HepG2 (cell line): ENCODE results near the gene RPS8. TPM values are rescaled to one million over a fixed set of nuclear protein-coding genes. Genes with fewer than 3 reads are reported as not detected.

Source experiments
- AGO2 ChIP-seq: fragments of 200-400 bp; formaldehyde crosslinking; optimal IDR thresholded peaks from 2 replicates; pipeline ENCODE3; 2017; ENCODE audit warnings: mild to moderate bottlenecking, low read depth, low read length, moderate library complexity
- CHD4 ChIP-seq: fragments of 200-600 bp; sonication (generic); IDR thresholded peaks from 2 replicates; pipeline ENCODE4 v1.7.0; 2017; ENCODE audit warnings: mild to moderate bottlenecking, low read length, borderline replicate concordance
- DPF2 ChIP-seq: sonication (generic); formaldehyde crosslinking; IDR thresholded peaks from 2 replicates; pipeline ENCODE4 v1.4.0; 2020; ENCODE audit warnings: mild to moderate bottlenecking, low read depth, missing genetic modification reagents, borderline replicate concordance
- FOSL2 ChIP-seq: sonication (generic); formaldehyde crosslinking; IDR thresholded peaks from 2 replicates; pipeline ENCODE4 v1.4.0; 2020; ENCODE audit warnings: missing genetic modification reagents
- HIVEP1 ChIP-seq: sonication (generic); formaldehyde crosslinking; IDR thresholded peaks from 2 replicates; pipeline ENCODE4 v1.4.0; 2020; ENCODE audit warnings: mild to moderate bottlenecking, missing genetic modification reagents
- IRF2 ChIP-seq: IDR thresholded peaks from 2 replicates; pipeline ENCODE4 v1.6.1; 2018; ENCODE audit warnings: missing genetic modification reagents, missing compliant biosample characterization
- JDP2 ChIP-seq: sonication (generic); formaldehyde crosslinking; IDR thresholded peaks from 2 replicates; pipeline ENCODE4 v1.8.1; 2022; ENCODE audit warnings: missing genetic modification reagents, borderline replicate concordance
- KLF13 ChIP-seq: sonication (generic); formaldehyde crosslinking; IDR thresholded peaks from 2 replicates; pipeline ENCODE4 v1.4.0; 2020; ENCODE audit warnings: mild to moderate bottlenecking, missing genetic modification reagents
- NKX3-1 ChIP-seq: sonication (generic); formaldehyde crosslinking; IDR thresholded peaks from 2 replicates; pipeline ENCODE4 v1.5.0; 2020; ENCODE audit warnings: missing genetic modification reagents
- NR2F6 ChIP-seq, 2 experiments: IDR thresholded peaks; 2 replicates each; pipeline ENCODE4 v1.6.1; 2016; ENCODE audit warnings: antibody characterized with exemption in 1 of 2, mild to moderate bottlenecking in 1 of 2
- PTBP1 ChIP-seq: fragments of 200-400 bp; formaldehyde crosslinking; IDR thresholded peaks from 2 replicates; pipeline ENCODE4 v1.6.1; 2018; ENCODE audit warnings: low read length, low read depth; ENCODE audit not compliant: poor library complexity, severe bottlenecking
- THRA ChIP-seq: sonication (generic); formaldehyde crosslinking; IDR thresholded peaks from 2 replicates; pipeline ENCODE4 v1.4.0; 2020; ENCODE audit warnings: missing genetic modification reagents, borderline replicate concordance
- THYN1 ChIP-seq: sonication (generic); formaldehyde crosslinking; IDR thresholded peaks from 2 replicates; pipeline ENCODE4 v1.8.1; 2023; ENCODE audit warnings: low read depth, mild to moderate bottlenecking, moderate library complexity, missing genetic modification reagents, borderline replicate concordance
- TOE1 ChIP-seq: sonication (generic); formaldehyde crosslinking; IDR thresholded peaks from 2 replicates; pipeline ENCODE4 v1.4.0; 2020; ENCODE audit warnings: mild to moderate bottlenecking, missing genetic modification reagents
- TSC22D2 ChIP-seq: sonication (generic); formaldehyde crosslinking; IDR thresholded peaks from 2 replicates; pipeline ENCODE4 v1.5.1; 2020; ENCODE audit warnings: missing genetic modification reagents, mild to moderate bottlenecking, borderline replicate concordance
- ZBTB38 ChIP-seq: sonication (generic); formaldehyde crosslinking; IDR thresholded peaks from 2 replicates; pipeline ENCODE4 v1.5.1; 2020; ENCODE audit warnings: mild to moderate bottlenecking, missing genetic modification reagents
- ZNF446 ChIP-seq: sonication (generic); formaldehyde crosslinking; IDR thresholded peaks from 2 replicates; pipeline ENCODE4 v1.5.0; 2020; ENCODE audit warnings: mild to moderate bottlenecking, missing genetic modification reagents
- ZNF724P ChIP-seq: sonication (generic); formaldehyde crosslinking; IDR thresholded peaks from 2 replicates; pipeline ENCODE4 v1.8.0; 2022; ENCODE audit warnings: missing genetic modification reagents, borderline replicate concordance
- ZNF737 ChIP-seq: sonication (generic); formaldehyde crosslinking; IDR thresholded peaks from 2 replicates; pipeline ENCODE4 v1.5.0; 2020; ENCODE audit warnings: missing genetic modification reagents, mild to moderate bottlenecking, borderline replicate concordance
- ZNF792 ChIP-seq: IDR thresholded peaks from 2 replicates; pipeline ENCODE4 v1.6.1; 2016
- polyA plus RNA-seq, 8 experiments: library from polyadenylated mRNA; depleted of rRNA in 3 of 8; stranded (reverse) in 7 of 8; unstranded in 1 of 8; fragments of >200 nt; fragmentation: Illumina TruSeq in 4 of 8; extraction: Trizol in 4 of 8; gene quantifications; 2 replicates each; pipeline versions ENCODE4 v1.2.1 to v1.2.3, GENCODE V29; 2011 to 2016; ENCODE audit warnings: low read depth in 4 of 8, missing spikeins in 1 of 8, mixed read lengths in 1 of 8; ENCODE audit not compliant: insufficient read depth in 1 of 8
- total RNA-seq, 5 experiments: library from RNA; depleted of rRNA; stranded (reverse); fragments of >200 nt; fragmentation: Illumina TruSeq; extraction: Trizol; gene quantifications; 2 replicates each; pipeline ENCODE4 v1.2.3, GENCODE V29; 2016; ENCODE audit warnings: low read depth in 1 of 5
- TF ChIP-seq, protein P1 (sequence below): sonication (generic); formaldehyde crosslinking; IDR thresholded peaks from 2 replicates; pipeline ENCODE4 v1.5.0; 2020; ENCODE audit warnings: mild to moderate bottlenecking, low read depth, missing genetic modification reagents, borderline replicate concordance
- TF ChIP-seq, protein P2 (sequence below), 2 experiments: sonication (generic) in 1 of 2; formaldehyde crosslinking in 1 of 2; IDR thresholded peaks; 2 replicates each; pipeline versions ENCODE4 v1.5.1 to v1.6.1; 2011 to 2020; ENCODE audit warnings: borderline replicate concordance in 1 of 2, low read depth in 1 of 2, low read length in 1 of 2, mild to moderate bottlenecking in 1 of 2, missing genetic modification reagents in 1 of 2, moderate library complexity in 1 of 2
- TF ChIP-seq, protein P3 (sequence below): sonication (generic); formaldehyde crosslinking; IDR thresholded peaks from 2 replicates; pipeline ENCODE4 v1.4.0; 2020; ENCODE audit warnings: missing genetic modification reagents

Gene RPS8
- total and polyA plus RNA-seq, 2 of the 13 experiments (the other 11 are each of a cell fraction or from before 2014, with no cell fraction given): 2,628 to 2,822 TPM

GRCh38 chr1:44820328-44821239 is 45.2 kb downstream of the RPS8 start (continued):
- TF ChIP-seq, protein P1, sequence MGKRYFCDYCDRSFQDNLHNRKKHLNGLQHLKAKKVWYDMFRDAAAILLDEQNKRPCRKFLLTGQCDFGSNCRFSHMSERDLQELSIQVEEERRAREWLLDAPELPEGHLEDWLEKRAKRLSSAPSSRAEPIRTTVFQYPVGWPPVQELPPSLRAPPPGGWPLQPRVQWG: no peak
- no peak for TF ChIP-seq PTBP1
- TF ChIP-seq, protein P2, sequence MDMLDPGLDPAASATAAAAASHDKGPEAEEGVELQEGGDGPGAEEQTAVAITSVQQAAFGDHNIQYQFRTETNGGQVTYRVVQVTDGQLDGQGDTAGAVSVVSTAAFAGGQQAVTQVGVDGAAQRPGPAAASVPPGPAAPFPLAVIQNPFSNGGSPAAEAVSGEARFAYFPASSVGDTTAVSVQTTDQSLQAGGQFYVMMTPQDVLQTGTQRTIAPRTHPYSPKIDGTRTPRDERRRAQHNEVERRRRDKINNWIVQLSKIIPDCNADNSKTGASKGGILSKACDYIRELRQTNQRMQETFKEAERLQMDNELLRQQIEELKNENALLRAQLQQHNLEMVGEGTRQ (IDR thresholded peaks at IDR 0.05; ENCODE audit: low read depth, low read length): no peak
- TF ChIP-seq, protein P2 (CRISPR knock-in tag; IDR thresholded peaks at IDR 0.05; ENCODE audit: borderline replicate concordance): no peak
- 0 out of 2 replicates have a peak, but pooled peaks have one; percentile 2 for TF ChIP-seq NR2F6 (IDR thresholded peaks at IDR 0.05)
- TF ChIP-seq NR2F6 (CRISPR knock-in tag; IDR thresholded peaks at IDR 0.05): no peak
- TF ChIP-seq CHD4: no peak
- no peak for TF ChIP-seq FOSL2 (CRISPR knock-in tag)
- TF ChIP-seq HIVEP1 (CRISPR knock-in tag): no peak
- no peak for TF ChIP-seq ZNF792
- 0 out of 2 replicates have a peak, but pooled peaks have one; percentile 7 for TF ChIP-seq IRF2 (CRISPR knock-in tag)
- TF ChIP-seq THYN1 (CRISPR knock-in tag): no peak
- no peak for TF ChIP-seq DPF2
- 0 out of 2 replicates have a peak, but pooled peaks have one; percentile 20 for TF ChIP-seq ZNF724P
- TF ChIP-seq, protein P3, sequence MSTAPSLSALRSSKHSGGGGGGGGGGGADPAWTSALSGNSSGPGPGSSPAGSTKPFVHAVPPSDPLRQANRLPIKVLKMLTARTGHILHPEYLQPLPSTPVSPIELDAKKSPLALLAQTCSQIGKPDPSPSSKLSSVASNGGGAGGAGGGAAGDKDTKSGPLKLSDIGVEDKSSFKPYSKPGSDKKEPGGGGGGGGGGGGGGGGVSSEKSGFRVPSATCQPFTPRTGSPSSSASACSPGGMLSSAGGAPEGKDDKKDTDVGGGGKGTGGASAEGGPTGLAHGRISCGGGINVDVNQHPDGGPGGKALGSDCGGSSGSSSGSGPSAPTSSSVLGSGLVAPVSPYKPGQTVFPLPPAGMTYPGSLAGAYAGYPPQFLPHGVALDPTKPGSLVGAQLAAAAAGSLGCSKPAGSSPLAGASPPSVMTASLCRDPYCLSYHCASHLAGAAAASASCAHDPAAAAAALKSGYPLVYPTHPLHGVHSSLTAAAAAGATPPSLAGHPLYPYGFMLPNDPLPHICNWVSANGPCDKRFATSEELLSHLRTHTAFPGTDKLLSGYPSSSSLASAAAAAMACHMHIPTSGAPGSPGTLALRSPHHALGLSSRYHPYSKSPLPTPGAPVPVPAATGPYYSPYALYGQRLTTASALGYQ (CRISPR knock-in tag): no peak
- peak; percentile 16; the same call in 1 of the 2 replicates for TF ChIP-seq ZBTB38
- no peak for TF ChIP-seq JDP2 (CRISPR knock-in tag)
- TF ChIP-seq TSC22D2 (CRISPR knock-in tag): 0 out of 2 replicates have a peak, but pooled peaks have one; percentile 19
- no peak for TF ChIP-seq TOE1 (CRISPR knock-in tag)
- TF ChIP-seq NKX3-1 (CRISPR knock-in tag): no peak
- 0 out of 2 replicates have a peak, but pooled peaks have one; percentile 4 for TF ChIP-seq THRA (CRISPR knock-in tag)
- TF ChIP-seq ZNF737 (CRISPR knock-in tag): 0 out of 2 replicates have a peak, but pooled peaks have one; percentile 5
- peak; percentile 67 for TF ChIP-seq AGO2
- peak; percentile 66; the same call in 1 of the 2 replicates for TF ChIP-seq KLF13
- TF ChIP-seq ZNF446: no peak
